HK-2 (cell line): ENCODE results near the gene CDYL.

ENCODE experiments used
- DNase-seq: peaks from one replicate; pipeline ENCODE4 v3.0.0-alpha.2; 2018; ENCODE audit not compliant: unreplicated experiment

Gene CDYL

DNA sequence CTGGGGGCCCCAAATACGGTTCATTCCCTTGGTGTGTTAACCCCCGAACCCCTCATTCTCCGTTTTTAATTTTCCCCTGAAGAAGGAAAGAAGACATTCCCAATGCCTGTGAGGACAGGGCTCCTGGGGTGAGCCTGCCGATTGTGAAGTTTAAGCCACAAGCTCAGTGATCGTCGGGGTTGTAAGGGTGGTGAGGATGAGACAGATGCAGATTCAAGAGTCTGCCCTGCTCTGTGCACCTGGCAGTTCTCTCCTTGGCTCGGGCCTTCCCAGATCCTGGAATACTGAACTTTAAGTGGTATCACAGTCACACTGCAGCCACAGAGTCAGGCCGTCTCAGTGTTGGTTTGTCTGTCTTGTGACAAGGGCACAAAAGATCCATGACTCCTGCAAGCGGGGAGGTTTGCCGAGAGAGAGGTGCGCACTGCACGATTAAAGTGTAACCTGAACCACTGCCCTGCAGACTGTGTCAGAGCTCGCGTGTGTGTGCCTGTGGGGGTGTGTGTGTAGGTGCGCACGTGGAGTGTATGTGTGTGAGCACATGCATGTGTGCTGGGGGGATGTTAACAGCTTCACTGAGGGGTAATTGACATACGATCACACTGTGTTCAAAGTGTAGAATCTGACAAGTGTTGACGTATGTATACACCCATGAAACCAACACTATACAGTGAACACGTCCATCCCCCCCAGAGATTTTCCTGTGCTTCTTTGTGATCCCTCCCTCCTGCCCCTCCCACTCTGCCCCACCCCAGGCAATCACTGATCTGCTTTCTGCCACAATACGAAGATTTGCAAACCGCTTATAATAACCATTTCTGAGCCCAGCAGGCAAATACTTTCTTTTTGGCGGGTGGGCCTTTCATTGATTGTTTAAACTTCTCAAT lies 188.7 kb downstream of the CDYL start:
- no peak for DNase-seq

DNA sequence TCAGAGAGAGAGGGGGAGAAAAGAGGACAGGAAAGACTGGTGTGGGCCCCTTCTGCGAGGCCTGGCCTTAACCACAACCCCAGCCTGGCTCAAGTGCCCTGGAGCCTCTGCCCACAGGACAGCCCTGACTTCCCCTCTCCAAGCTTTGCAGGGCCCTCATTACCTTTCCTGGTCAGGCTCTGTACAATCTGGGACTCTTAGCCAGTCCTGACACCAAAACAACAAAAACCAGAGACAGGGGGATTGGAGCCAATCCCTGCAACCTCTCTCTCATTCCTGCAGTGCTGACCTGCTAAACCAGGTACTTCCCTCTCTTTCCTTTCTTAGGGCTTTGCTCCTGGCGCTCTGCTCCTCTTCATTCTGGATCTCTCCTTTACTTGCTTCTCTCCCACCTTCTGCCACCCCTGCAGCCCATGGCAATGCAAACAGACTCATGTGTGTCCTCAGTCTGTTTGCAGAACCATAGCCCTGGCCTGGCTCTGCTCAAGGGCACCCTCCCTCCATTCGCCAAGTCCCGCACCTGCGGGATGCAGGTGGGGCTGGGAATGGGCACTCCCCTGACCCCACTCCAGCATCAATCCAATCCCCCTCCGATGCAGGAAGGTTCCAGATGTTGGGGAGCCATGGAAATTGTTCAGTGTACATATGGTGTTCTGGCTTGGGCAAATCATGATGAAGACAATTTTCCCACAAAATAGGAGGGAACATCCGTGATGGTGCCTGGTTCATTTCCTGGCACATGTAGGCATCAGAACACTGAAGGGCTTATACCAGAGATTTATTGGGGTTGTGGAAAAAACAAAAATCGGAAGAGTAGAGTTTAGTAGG lies 189.6 kb downstream of the CDYL start:
- DNase-seq: no peak

DNA sequence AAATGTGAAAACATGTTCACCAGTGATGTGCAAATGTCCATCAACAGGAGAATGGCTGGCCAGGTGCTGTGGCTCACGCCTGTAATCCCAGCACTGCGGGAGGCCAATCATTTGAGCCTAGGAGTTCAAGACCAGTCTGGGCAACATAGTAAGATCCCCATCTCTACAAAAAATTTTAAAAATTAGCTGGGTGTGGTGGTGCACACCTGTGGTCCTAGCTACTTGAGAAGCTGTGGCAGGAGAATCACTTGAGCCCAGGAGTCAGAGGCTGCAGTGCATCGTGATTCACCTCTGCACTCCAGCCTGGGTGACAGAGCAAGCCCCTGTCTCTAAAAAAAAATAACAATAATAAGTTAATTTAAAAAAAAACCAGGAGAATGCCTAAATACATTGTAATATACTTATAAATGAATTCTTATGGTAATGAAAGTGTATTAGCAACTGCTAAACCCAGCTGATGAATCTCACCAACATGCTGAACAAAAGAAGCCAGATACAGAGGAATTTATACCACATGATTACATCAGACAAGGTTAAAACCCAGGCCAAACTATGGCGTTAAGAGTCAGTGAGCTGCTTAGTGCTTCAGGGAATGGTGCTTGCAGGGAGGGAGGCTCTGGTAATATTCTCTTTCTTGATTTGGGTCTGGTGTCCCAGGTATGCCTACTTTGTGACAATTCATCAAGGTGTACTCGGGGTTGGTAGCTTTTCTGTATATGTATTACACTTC lies 191.3 kb downstream of the CDYL start:
- no peak for DNase-seq

DNA sequence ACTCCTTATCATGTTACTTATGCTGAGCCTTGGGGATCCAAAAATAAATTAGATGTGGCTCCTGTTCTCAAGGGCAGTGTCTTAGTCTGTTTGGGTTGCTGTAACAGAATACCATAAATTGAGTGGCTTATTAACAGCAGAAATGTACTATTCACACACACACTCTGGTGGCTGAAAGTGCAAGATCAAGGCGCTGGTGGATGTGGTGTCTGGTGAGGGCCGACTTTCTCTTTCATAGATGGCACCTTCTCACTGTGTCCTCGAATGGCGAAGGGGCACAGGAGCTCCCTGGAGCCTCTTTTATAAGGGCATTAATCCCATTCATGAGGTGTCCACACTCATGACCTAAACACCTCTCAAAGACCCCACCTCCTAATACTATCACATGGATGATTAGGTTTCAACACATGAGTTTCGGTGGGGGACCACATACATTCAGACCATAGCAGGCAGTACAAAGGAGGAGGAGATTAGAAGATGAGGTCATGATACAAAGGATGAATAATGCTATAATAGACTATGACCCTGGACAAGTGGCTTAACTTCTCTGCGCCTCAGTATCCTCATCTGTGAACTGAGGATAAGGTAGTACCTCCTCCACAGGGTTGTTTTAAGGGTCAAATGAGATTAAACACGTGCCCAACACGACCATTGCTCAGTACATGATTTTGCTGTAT lies 193.5 kb downstream of the CDYL start:
- DNase-seq: no peak

DNA sequence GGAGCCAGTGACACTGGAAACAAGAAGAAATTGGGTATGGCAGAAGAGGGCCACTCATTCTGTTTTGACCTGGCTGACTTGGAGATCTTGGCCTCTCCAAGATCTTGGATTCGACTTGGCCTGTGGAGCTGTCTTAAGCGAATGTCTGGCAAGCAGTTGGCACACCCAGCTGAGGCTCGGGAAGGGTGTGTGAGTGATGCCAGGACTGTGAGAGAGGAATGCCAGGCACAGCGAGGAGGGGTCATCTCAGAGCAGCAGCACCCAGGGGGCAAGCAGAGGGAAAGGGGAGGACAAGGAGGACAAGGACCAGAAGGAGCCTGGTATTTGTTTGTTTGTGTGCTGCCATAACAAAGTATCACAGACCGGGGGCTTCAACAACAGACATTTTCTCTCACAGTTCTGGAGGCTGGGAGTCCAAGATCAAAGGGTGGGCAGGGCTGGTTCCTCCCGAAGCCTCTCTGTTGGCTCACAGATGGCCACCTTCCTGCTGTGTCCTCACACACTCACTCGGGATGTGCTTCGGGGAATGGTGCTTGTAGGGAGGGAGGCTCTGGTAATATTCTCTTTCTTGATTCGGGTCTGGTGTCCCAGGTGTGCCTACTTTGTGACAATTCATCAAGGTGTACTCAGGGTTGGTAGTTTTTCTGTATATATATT lies 194.7 kb downstream of the CDYL start:
- no peak for DNase-seq

DNA sequence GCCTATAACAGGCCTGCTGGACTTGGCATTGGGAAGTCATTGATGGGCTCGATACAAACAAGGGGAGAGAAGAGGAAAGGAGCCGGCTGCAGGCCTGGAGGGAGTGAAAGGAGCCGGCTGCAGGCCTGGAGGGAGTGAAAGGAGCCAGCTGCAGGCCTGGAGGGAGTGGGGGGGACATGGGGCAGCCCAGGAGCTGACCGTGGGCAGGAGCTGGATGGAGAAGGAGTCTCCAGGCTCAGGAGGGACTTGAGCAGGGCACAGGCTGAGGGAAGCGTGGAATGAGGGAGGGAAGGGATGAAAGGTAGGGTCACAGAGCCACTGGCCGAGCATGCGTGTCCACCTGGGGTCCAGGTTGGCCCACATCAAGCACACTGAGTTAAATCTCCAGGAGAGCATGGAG lies 195.6 kb downstream of the CDYL start:
- DNase-seq: no peak

DNA sequence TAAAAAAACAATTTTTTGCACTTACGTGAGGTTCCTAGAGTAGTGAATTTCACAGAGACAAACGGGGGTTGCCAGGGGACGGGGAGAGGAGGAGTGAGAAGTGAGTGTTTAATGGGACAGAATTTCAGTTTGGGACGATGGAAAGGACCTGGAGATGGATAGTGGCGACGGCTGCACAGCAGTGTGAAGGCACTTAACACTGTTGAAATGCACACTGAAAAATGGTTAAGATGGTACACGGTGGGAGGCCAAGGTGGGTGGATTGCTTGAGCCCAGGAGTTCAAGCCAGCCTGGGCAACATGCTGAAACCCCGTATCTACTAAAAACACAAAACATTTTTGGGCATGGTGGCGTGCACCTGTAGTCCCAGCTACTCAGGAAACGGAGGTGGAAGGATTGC lies 196.2 kb downstream of the CDYL start:
- no peak for DNase-seq

DNA sequence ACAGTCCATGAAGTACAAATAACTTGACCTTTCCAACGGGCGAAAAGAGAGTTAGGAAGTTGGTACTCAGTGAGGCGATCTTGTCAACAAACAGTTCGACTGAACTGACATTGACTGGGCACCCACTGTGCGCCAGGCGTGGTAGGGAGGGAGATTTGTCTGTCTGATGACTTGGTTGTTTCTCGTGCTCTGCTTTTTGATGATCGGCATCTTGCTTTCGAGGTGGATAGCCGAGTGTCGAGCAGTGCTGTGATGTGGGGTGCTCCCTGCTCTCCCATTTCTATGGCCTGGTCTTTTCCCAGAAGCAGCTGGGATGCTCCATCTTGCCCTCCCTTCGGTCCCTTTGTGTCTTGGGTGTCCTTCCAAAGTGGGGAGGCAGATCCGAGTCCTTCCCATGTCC lies 197.2 kb downstream of the CDYL start:
- DNase-seq: no peak

DNA sequence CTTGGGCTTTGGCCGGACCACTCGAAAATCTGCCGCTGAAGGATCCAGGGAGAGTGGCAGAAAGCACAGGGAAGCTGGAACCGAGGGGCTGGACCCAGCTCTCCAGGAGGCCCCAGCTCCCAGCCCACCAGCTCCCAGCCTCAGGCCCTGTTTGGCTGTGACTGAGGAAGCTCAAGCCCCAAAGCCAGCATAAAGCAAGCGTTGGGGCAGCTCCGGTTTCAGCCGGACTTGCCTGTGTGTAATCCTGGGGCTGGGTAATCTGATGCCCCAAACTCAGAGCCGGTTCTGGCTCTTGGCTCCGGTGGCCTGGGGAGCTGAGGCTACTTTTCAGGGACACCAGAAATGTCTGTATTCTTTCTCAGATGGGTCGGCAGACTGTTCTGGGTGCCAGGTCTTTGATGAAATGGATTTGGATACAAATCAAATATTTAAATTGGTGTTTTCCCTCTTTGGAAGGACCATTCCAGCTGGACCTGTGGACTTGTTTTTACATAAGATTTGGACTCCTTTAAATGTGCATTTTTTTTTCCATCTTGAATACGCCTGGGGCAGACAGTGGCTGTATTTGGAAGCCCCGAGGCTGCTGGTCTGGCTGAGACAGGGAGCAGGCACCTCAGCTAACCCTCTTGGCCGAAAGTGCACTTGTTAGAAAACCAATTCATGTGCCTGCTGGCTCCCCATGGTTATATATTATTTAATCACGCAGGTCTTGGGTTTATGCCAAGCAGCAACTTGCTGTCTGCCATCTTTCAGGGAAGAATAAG lies 198.0 kb downstream of the CDYL start:
- no peak for DNase-seq

DNA sequence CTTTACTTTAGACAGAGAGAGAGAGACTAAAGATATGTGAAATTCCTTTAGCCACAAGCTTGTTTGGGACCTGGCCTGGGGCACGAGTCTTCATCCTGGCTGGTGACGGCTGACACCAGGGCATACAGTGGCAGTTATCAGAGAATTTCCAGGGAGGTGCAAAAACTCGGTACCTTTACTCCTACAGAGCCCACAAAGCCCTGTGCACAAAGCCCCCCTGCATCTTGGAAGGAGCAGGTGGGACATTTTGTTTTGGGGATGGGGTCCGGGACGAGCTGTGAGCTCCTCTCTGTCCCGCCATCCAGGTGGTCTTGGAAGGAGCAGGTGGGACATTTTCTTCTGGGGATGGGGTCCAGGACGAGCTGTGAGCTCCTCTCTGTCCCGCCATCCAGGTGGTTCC lies 198.8 kb downstream of the CDYL start:
- DNase-seq: no peak

DNA sequence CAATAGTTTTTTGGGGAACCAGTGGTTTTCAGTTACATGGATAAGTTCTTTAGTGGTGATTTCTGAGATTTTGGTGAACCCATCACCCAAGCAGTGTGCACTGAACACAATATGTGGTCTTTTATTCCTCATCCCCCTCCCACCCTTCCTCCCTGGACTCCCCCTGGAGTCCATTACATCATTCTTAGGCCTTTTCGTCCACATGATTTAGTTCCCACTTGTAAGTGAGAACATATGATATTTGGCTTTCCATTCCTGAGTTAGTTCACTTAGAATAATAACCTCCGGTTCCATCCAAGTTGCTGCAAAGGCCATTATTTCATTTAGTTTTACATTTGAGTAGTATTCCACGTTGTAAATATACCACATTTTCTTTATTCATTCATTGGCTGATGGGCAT lies 199.3 kb downstream of the CDYL start:
- DNase-seq: no peak

DNA sequence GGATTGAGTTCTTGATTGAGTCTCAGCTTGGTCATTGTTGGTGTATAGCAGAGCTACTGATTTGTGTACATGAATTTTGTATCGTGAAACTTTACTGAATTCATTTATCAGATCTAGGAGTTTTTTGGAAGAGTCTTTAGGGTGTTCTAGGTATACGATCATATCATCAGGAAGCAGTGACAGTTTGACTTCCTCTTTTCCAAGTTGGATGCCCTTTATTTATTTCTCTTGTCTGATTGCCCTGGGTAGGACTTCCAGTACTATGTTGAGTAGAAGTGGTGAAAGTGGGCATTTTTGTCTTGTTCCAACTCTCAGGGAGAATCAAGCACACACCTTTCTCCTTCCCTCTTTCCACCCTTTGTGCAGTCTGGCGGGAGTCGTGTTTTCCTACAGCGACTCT lies 201.3 kb downstream of the CDYL start:
- DNase-seq: no peak

DNA sequence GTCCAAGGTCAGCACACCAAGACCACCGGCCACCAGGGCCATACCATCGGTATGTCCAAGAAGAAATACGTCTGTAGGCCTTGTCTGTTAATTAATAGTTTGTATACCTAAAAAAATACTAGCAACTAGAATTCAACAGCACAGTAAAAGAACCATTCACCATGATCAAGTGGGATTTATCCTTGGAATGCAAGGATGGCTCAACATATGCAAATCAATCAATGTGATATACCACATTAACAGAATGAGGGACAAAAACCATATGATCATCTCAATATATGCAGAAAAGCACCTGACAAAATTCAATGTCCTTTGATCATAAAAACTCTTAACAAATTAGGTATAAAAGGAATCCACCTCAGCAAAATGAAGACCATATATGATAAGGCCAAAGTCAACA lies 203.2 kb downstream of the CDYL start:
- DNase-seq: no peak

DNA sequence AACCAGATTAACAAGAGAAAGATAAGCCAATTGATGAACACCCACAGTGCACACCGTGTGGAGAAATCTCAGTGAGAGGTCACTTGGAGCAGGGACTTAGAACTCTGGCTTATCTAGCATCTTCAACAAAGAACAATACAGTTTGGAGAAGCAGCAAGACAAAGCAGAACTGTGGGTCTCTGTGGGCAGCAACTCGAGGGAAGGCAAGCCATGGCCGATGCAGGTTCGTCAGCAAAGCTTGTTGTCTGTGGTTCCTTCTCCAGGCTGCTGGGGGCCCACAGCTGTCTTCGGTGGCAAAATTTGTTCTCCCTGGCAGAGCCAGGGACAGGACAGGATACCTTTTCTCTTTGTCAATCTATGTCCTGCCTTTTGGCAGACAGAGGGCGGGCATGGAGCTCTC lies 205.6 kb downstream of the CDYL start:
- DNase-seq: no peak

DNA sequence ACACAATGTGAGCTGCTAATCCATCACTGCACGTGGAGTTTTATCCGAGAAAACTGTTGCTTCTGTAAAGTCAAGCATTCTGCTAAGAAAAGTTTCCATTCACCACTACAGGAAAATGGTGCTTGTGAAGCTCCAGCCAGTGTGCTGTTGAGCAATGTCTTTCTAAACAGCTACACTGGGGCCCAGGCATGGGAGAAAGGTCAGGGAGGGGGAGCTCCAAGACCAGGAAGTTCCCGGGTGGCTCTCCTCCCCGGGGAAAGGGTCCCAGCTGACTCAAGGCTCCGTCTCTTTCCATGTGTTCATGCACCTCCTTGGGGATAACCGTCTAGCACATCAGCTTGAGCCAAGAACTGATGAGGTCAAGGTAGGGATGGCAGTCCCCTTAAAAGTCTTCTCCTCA lies 207.1 kb downstream of the CDYL start:
- DNase-seq: no peak

DNA sequence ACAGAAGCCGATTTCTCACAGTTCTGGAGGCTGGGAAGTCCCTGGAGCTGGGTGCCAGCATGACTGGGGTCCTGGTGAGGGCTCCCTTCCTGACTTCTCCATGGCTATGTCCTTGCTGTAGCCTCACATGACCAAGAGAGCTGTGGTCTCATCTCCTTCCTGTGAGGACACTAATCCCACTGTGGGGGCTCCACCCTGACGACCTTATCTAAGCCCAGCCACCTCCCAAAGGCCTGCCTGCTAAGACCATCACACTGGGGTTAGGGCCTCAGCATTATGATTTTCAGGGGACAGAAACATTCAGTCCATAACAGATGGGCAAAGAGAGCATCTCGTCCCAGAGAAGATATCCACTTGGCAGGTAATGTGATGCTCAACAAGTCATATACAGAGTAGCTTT lies 210.8 kb downstream of the CDYL start:
- no peak for DNase-seq

DNA sequence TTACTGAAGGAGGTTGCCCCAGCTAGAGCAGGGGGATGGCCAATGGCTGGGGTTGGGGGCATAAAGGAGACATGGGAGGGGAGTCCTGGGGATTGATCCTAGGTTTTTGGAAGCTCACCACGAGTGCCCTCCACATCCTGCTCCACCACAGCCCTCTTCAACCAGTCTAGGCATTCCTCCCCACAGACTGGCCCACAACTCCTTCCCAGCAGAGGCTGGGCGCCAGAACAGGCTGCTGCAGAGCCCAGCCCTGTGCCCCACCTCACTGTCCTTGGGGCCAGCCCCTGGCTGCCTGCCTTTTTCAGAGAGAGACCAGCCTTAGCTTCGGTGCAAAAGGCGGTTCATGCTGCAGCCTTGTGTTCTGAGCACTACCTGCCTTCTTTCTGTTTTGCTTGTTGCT lies 211.2 kb downstream of the CDYL start:
- no peak for DNase-seq

DNA sequence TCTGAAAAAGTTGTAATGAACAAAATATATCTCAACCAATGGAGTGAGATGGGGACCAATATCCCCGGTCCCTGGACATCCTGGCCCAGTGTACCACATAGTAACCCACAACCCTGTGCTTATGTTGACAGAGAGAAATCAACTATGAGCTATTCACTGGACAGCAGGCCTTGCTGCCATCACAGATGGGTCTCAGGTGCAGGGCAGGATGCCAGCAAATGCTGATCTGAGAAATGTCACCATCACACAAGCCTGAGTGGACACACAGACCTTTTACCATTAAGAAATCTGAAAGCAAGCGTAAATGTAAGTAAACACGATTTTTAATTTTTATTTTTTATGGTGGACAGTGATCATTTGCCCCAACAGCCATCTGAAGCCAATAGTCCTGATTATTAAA lies 218.5 kb downstream of the CDYL start:
- DNase-seq: no peak

DNA sequence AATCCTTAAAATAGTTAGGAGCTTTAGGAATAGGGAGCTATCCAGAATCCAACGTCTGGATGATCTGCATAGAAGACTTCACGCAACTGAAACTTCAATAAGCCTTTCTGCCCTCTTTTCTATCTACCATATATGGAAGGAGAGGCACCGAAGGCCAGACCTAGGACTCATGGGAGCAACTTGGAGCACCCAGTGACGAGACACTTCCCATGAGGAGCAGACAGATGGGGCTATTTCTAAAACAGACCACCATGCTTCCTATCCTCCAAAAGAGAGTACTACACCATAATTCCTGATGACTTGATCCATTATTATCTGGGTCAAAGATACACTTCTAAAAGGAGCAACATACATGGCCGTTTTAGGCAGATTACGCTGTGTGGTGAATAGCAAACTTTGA lies 221.7 kb downstream of the CDYL start:
- no peak for DNase-seq

DNA sequence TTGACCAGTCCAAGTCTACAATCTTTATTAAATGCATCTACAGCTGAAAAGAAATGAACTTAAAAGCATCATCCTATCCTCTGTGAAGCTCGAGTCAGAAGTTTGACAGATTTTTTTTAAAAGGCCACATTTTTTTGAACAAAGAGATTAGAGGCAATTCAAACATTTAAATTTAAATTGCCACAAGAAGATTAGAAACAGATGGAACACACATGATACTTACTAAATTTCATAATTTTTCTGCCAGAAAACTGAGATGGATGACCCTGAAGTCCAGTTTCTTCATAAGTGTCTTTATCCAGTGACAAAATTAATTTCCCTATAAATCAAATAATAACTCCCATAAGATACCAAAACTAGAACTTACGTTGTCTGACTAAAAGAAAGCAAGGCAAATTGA lies 223.4 kb downstream of the CDYL start:
- no peak for DNase-seq
